Stimulated activated CD8-positive, alpha-beta memory T cell treated with anti-CD3 and anti-CD28 coated beads, Interleukin-7, amount 100 ng/mL, for 4 hours (primary cell): ENCODE measurements around the gene SRRM3.
A peak's percentile ranks its signal among the peaks of the same experiment; 100 is the strongest.
"Not testable (repeated sequence)": the region's sequence is repeated elsewhere in the genome, so short reads cannot be mapped to it uniquely, and the experiment has no call there.

Experiments
- DNase-seq, 2 donors: peaks; one replicate each; pipeline ENCODE4 v3.0.0-alpha.2; 2020; ENCODE audit warnings: low read depth in 2 of 2

SRRM3 gene

DNA sequence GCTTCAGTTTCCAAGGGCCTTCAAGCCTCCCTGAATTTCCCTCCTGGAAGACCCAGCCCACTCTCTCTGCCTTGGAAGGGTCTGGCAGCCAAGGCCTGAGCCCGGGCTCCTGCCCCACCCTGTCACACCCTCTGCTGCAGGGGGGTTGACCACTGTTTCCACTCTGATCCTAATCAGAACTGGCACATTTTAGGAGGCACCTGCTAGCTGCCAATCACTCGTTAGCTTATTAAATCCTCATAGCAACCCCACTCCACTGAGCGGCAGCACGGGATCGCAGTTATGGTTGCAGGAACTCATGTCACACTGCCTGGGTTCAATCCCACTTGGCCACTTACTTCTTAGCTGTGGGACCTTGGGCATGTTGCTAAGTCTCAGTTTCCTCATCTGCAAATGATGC is 113.7 kb downstream of the SRRM3 start:
- no peak for DNase-seq

DNA sequence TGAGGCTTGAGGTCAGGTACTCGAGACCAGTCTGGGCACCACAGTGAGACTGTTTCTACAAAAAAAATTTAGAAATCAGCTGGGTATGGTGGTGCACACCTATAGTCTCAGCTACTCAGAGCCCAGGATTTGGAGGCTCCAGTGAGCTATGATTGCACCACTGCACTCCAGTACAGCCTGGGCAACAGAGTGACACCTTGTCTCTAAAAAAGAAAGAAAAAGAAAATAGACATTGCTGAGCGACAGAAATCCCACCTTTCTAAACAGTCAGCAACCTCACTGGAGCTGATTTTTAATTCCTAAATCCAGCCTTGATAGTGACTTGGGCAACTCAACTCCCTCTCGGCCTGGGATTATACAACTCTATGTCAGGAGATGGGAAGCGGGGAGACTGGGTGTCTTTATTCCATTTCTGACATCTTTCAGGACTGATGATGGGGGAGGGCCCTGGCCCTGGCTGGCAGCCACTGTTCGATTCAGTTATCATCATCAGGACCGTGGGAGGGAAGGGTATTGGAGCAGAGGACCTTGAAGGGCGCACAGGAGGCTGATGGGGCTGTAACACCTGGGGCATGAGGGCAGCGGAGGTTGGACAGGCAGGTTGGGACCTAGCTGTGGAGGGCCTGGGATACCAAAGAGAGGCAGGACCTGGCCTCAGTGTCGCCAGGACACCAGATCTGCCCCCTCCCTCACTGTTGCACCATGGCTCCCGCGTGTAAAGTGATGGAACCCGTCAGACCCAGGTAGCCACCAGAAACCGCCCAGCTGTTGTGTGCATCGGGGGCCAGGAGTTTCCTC is 115.5 kb downstream of the SRRM3 start:
- DNase-seq, result no peak

DNA sequence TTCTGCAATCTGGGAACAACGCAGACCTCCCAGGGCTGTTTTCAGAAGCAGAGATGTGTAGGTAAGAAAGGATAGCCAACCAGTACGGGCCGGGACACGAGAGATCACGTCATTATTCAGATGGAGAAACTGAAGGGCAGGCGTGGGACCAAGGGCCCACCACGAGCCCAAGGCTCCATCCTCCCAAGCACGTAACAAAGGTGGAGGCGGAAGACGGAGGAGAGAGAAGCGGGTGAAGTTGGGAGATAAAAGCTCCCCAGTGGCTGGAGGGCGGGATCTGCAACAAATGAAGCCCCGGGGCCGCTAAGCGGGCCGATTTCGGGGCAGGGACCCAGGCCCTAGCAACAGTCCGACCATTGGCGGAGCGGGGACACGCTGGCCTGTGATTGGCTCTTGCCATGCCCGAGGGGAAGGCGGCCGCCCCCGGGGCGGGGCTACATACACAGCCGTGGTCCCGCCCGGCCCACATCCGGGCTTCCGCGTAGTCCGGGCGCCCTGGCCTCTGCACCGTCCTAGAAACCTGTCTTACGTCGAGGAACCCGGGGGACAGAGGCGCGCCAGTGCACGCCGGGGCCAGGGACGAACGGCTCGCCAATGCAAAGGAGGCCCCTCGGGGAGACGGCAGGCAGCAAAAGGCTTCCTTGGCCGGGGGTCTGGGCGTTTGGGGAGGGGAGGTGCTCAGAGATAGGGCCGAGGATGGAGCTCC is 116.2 kb downstream of the SRRM3 start:
- DNase-seq, result peak; percentile 88 to 94

DNA sequence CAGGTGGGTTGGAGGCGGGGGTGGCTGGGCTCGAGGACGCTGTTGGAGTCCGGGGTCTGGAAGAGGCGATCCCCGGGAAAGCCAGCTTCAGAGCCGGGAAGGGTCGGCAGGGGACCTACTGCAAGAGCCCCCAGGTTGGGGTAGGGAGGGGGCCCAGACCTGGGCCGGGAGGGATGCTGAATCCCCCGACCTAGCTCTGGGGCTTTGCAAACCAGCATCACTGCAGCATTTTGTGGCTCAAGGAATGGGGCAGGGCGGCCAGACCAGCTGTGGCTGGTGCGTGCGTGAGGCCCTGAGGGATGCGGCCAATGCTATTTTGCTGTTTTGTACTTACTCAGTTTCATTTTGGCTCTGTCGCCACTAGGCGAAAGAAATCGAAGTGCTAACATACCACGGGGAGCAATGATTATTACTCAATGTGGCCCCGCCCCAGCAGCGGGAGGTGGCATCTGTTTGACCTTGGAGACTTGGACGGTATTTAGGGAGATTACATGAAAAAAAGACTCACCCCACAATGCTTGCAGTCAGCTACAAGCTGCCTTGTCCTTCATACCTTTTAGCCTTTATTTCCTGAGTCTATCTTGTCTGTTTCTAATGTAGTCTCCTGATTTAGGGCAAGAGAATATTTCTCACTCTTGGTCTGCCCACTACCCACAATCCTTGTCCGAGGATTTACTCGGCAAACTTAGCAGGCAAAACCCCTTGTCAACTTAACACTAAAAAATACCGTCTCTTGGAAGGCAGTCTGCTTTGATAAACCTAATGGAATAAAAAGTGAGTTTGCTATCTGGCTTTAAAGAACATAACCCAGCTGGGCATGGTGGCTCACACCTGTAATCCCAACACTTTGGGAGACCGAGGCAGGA is 117.0 kb downstream of the SRRM3 start:
- DNase-seq, result peak; percentile 45 to 50

DNA sequence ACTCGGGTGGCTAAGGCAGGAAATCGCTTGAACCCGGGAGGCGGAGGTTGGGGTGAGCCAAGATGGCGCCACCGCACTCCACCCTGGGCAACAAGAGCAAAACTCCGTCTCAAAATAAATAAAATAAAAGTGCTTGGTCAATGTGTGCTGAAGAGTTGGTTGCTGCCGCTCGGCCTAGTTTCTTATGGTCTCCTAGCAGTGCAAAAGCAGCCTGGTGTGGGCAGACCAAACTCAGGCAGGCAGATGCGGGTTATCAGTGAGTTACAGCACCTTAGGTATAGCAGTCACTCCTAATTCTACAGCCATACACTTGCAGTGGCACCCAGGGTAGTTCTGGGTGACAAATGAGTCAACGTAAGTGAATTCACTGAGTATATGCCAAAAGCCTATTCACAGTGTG is 123.4 kb downstream of the SRRM3 start:
- DNase-seq, result no peak

DNA sequence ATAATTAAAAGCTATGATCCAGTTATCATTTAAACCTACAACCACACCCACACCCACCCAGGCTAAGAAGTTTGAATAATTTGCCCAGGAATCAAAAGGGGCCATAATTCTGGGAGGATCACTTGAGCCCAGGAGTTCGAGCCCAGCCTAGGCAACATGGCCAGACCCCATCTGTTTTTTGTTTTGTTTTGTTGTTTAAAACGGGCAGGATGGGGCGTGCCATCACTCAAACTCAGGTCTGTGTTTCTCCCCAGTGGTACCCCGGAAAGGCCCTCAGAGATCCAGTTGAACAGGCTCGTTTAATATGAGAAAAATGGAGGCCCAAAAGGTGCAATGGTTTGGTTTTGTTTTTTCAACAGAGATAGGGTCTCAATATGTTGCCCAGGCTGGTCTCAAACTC is 124.1 kb downstream of the SRRM3 start:
- DNase-seq, result no peak

DNA sequence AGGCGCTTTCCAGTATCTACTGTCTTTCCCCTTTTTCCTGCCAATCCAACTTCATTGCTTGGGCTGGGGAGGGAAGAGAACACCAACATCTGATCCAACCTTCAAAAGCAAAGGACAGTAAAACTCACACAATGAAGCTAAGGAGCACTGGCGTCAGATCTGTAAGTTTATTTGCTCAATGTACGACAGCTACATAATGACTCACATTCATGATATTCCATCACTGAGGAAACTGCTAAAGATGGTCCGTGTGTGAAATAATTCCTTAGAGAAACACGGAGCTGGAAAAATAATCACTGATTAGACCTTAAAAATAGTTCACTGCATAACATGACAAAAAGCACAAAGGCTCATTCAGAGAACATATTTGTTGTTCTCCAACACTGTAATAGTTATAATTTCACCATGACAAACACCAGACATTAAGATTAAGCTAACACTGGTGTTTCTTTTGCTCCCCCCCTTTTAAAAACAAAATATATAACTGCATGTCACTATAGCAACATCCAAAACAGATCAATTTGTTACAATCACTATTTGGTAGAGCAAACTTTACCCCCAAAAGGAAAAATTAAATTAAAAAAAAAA is 125.0 kb downstream of the SRRM3 start:
- DNase-seq, result no peak

DNA sequence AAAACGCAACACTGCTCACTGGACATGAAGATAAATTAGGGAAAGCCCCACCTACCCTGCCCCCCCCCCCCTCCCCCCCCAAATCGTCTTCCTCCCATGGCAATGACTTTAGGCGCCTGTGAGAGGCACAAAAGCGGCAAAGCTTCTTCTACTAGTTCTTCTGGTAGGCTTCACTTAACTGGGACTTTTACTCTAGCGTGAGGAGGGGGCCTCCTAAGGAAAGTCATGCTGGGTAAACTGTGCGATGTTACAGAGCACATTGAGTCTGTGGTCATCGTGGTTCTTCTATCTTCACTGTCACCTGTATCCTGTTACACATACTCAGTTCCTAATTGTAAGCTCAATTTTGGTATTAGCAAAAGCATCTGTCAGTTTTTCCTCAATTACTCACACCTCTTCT is 125.9 kb downstream of the SRRM3 start:
- DNase-seq, result no peak

DNA sequence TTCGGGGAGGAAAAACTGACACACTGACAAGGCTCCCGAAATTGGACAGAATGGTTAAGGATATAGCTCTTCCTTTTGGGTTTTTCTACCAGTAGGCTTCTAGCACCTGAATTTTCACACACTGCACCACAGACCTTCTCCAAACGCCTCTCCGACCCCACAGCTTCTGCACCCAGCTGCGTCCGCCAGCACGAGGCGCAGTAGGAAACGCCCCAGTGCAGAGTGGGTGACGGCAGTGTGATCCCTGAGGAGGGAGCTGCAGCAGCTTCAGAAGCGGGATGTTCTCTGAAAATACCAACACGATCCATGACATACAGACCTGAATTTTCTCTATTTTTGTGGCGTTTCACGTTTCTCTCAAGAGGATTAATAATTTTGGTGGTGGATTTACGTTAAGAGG is 126.7 kb downstream of the SRRM3 start:
- no peak for DNase-seq

DNA sequence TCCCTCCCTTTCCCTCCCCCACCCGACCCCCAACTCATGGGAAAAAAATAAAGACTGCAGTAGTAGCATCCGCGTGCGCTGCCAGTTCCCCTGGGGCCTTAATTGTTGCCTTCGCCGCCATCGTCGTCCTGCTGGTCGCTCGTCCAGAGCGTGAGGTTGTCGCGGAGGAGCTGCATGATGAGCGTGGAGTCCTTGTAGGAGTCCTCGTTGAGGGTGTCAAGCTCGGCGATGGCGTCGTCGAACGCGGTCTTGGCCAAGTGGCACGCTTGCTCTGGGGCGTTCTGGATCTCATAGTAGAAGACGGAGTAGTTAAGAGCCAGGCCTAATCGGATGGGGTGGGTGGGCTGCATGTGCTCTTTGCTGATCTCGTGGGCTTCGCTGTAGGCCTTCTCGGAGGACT is 127.8 kb downstream of the SRRM3 start:
- DNase-seq, result no peak

DNA sequence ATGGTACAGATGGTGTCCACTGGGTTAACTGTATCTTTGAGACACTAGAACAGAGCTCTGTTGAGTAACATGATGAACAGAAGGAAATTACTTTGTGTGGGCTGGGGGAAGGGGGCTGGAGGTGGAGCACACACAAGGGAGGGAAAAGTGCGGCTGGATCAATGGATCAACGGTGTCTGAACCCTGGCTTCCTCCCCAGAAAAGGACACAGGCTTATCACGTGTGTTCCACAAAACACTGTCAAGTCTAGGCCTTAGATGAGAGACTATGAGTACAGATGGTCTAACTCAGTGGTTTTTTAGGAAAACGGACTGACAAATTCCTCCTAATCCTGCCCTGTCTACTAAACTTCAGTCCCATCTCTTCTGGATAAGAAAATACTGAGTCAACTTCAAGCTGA is 128.6 kb downstream of the SRRM3 start:
- DNase-seq, result no peak

DNA sequence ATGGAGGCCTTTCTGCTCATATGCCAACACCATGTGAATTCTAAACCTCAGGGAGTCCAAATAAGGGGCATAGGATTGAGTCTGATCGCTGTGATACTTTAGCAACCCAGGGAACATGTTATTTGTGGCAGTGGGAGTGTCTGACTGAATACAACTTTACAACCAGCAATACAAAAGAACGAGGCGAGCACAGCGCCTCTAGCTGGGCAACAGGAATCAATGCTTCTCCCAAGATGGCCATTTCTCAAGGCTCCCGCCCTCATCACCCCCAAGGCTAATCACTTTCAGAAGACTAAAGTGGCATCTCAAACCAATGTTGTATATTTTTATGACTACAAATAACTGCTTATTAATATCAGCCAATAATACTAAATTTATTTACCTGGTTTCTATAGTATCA is 129.0 kb downstream of the SRRM3 start:
- DNase-seq, result no peak

DNA sequence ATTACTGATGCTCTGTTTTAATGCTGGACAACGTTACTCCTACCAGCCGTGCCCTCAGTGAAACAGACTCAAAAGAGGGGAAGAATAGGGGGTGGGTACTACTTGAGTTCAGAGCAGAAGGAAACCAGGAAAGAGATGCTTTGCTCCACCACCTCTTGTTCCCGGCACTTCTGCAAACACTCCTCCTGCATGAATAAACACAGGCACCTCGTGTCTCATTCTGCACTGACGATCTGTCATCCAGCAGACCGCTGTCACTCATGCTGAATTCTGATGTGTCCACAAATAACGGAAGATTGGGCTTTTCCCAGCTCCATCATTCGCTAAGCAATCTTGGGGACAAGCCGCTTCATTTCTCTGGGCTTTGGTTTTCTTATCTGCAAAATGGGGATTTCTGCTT is 130.4 kb downstream of the SRRM3 start:
- DNase-seq, result no peak

DNA sequence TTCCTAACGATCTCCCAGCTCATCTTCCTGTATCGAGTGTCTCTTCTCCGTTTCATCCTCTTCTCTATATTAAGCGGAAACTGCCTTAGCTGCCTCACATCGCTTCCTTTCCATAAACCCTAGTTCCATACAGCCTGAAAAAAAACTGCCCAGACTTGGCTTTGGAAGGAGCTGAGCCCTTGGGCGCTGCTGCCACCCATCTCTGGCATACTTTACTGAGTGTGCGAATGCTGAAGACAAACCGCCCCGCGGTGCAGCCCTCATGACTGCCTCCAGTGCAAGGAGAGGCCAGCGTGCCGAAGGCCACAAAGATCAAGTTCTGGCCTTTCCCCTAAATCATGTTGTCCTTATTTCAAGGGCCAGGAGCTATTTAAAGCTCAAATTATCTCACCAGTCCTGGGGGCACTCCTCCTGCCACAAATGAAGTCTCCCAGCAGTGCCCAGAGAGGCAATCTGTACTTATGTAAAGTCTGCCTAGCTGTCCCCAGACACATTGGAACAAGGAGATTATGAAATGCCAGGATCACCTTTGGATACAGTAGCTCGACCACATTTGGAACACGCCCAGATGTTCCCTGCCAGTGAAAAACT is 131.9 kb downstream of the SRRM3 start:
- DNase-seq, result no peak

DNA sequence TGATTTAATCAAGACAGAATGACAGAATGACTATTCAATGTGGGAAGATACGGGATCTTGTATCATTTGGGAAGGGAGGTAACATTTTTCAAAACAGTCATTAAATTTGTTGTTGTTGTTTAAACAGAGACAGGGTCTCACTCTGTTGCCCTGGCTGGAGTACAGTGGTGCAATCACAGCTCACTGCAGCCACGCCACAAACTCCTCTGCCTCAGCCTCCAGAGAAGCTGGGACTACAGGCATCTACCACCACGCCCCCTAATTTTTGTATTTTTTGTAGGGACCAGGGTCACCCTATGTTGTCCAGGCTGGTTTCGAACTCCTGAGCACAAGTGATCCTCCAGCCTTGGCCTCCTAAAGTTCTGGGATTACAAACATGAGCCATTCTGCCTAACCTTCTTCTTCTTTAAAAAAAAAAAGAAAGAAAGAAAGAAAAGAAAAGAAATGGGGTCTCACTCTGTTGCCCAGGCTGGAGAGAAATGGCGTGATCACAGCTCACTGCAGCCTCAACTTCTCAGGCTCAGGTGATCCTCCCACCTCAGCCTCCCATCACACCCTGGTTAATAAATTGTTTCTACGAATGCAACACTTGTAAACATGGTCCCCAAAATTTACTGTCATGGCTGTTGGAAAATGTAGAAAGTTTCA is 132.7 kb downstream of the SRRM3 start:
- no peak for DNase-seq

DNA sequence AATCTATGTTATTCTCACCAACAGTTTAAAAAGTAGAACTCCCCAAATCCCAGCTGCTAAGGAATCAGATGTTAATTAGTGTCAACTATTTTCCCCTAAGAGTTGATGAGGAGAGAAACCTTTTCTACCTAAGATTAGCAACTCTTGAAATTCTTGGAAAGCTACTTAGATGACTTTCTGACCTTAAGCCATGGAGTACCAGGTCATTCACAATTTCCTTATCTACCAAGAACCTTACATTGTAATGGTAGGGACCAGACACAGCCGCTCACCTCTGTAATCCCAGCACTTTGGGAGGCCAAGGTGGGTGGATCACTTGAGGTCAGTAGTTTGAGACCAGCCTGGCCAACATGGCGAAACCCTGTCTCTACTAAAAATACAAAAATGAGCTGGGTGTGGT is 133.7 kb downstream of the SRRM3 start:
- not testable (repeated sequence) for DNase-seq

DNA sequence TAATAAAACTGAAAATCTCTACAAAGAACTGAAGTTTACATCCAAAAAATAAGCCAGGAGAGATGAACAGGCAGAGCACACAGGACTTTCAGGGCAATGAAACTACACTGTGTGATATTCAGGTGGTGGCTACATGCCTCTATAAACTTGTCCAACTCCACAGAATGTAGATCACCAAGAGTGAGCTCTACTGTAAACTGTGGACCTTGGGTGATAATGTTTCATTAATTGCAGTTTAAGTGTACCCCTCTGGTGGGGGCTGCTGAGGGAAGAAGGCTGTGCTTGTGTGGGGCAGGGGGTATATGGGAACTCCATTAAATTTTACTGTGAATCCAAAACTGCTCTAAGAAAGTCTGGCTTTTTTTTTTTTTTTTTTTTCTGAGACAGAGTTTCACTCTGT is 134.4 kb downstream of the SRRM3 start:
- DNase-seq, result no peak
